Small intestine (tissue), 7 donors: ENCODE results near the gene SMAD3. TPM values are rescaled to one million over a fixed set of nuclear protein-coding genes. Genes with fewer than 3 reads are reported as not detected.

Source experiments
- DNase-seq, 2 donors: peaks; one replicate each; pipeline versions ENCODE4 v3.0.0 to v3.0.0-alpha.2; 2013
- FAIRE-seq: peaks from 2 replicates; lab custom pipeline; 2012; peaks lifted over from hg19 to GRCh38; lab: Jason Lieb, UNC
- H3K27ac ChIP-seq, 3 donors: one replicate each; pipeline ENCODE4 v1.5.1; 2013; ENCODE audit warnings: low read length in 2 of 3, mild to moderate bottlenecking in 2 of 3, control low read depth in 1 of 3, inconsistent platforms in 1 of 3, low read depth in 1 of 3, moderate library complexity in 1 of 3
- H3K27me3 ChIP-seq, 3 donors: one replicate each; pipeline ENCODE4 v1.6.1; 2013; ENCODE audit warnings: low read length in 3 of 3, inconsistent platforms in 1 of 3; ENCODE audit not compliant: control insufficient read depth in 3 of 3, insufficient read depth in 3 of 3
- H3K36me3 ChIP-seq, 3 donors: one replicate each; pipeline ENCODE4 v1.6.1; 2013; ENCODE audit warnings: low read length in 3 of 3, inconsistent platforms in 1 of 3, low read depth in 1 of 3, mild to moderate bottlenecking in 1 of 3, moderate library complexity in 1 of 3; ENCODE audit not compliant: control insufficient read depth in 3 of 3, insufficient read depth in 2 of 3
- H3K4me1 ChIP-seq, 3 donors: one replicate each; pipeline ENCODE4 v1.6.1; 2013; ENCODE audit warnings: low read length in 2 of 3, inconsistent platforms in 1 of 3, low read depth in 1 of 3, mild to moderate bottlenecking in 1 of 3, moderate library complexity in 1 of 3; ENCODE audit not compliant: control insufficient read depth in 3 of 3, insufficient read depth in 2 of 3
- H3K4me3 ChIP-seq, 3 donors: one replicate each; pipeline ENCODE4 v1.5.1; 2013; ENCODE audit warnings: low read length in 3 of 3, control low read depth in 1 of 3, inconsistent platforms in 1 of 3, low read depth in 1 of 3, mild to moderate bottlenecking in 1 of 3, moderate library complexity in 1 of 3
- H3K9me3 ChIP-seq, 2 donors: one replicate each; pipeline ENCODE4 v1.6.1; 2013; ENCODE audit warnings: low read depth in 1 of 2, low read length in 1 of 2; ENCODE audit not compliant: control insufficient read depth in 2 of 2, insufficient read depth in 1 of 2
- WGBS, 3 donors: extraction: QIAGEN DNeasy Blood & Tissue Kit; methylation state at CpG; one replicate each; pipeline ENCODE4 v1.1.7; 2013; 5-methylcytosine and 5-hydroxymethylcytosine counted together
- polyA plus RNA-seq, 4 donors: library from polyadenylated mRNA; stranded (reverse) in 3 of 4; unstranded in 1 of 4; fragments of 200-250 nt in 3 of 4; fragments of 120-200 nt in 1 of 4; gene quantifications; one replicate each; pipeline versions ENCODE4 v1.2.1 to v1.2.3, GENCODE V29; 2013
- donor health status: healthy with polysubstance abuse.
- donor health status: control.
- donor health status: control.
- donor health status: Bipolar disorder and iron deficiency.
- donor health status: healthy.

The SMAD3 gene
- polyA plus RNA-seq, 4 donors, result 11.6 to 33.2 (median 14.6) TPM

DNA sequence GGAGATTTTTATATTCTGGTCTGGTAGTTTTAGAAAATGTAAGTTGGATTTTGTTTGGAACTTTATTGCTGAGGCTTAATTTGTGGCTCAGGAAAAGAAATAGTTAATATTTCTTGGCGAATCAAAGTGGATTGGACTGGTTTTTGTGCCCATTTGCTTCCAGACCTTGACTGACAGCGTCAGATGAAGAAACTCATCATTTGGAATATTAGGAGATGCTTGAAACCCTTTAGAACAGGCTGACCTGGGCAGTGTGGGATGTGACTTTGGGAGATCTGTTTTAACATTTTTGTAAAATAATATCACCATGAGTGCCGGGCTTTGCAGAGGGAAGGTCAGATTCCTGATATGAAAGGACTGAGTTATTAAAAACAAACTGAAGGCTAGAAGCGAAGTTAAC, 106.1 kb downstream of the SMAD3 start:
- 84 to 90% (median 89%) methylated on average over 4 of the region's 4 CpGs for WGBS, 3 donors
- DNase-seq (no peak), FAIRE-seq (no peak)
- no peak overlapping the region for H3K4me3 ChIP-seq
- peaks cover 10 to 18% (median 16%) of the 10 kb centered on the region in 3 donors for H3K4me1 ChIP-seq
- no peaks in the 10 kb centered on the region for H3K27me3 ChIP-seq
- H3K36me3 ChIP-seq, result peaks cover 6 to 90% (median 8%) of the 10 kb centered on the region in 3 donors
- H3K27ac ChIP-seq, result no peak overlapping the region
- no peaks in the 10 kb centered on the region for H3K9me3 ChIP-seq

DNA sequence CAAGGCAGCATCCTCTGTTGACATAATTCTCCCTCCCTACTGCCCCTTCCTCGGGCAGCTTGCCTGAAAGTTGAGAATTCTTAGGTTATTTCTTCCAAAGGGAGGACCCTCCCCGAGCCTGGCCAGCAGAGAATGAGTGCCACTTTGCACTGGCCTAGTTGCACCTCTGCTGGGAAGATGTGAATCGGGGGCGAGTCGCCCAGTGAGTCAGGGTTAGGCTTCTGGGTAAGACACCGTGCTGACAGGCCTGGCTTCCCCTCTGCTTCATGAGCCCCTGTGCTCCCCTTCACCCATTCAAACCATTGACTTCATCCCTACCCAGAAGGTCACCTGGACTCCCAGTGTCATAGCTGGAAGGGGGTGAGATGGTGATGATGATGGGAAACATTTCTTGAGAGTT, 106.8 kb downstream of the SMAD3 start:
- WGBS, 3 donors, result 94 to 97% (median 96%) methylated on average over 6 of the region's 6 CpGs
- DNase-seq (no peak), FAIRE-seq (no peak)
- H3K27me3 ChIP-seq, result no peaks in the 10 kb centered on the region
- peaks cover 3 to 87% (median 8%) of the 10 kb centered on the region in 3 donors for H3K36me3 ChIP-seq
- H3K9me3 ChIP-seq, result no peaks in the 10 kb centered on the region
- no peak overlapping the region for H3K4me3 ChIP-seq
- peaks cover 13 to 22% (median 17%) of the 10 kb centered on the region in 3 donors for H3K4me1 ChIP-seq
- H3K27ac ChIP-seq, result no peak overlapping the region

DNA sequence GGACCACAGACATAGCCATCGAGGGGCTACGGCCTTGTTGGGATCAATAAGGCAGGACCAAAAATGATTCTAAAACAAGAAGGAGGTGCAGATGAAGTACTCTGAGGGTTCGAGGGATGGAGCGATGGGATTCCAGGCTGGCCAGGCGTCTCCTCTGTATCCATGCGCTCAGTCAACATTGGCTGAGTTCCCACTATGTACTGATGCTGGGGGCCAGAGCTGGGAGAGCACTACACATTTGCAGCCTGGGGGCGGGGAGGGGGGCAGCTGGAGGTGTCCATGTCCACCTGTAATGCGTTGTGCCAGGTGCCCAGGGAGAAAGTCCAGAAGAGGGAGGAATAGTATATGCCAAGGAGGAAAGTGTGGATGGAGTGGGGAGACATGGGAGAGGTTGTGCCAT, 107.6 kb downstream of the SMAD3 start:
- H3K9me3 ChIP-seq, result no peaks in the 10 kb centered on the region
- H3K27me3 ChIP-seq, result no peaks in the 10 kb centered on the region
- 82 to 92% (median 91%) methylated on average over 8 of the region's 8 CpGs for WGBS, 3 donors
- H3K36me3 ChIP-seq, result peaks cover 3 to 83% (median 8%) of the 10 kb centered on the region in 3 donors
- no peak overlapping the region for H3K27ac ChIP-seq
- peaks cover 13 to 22% (median 17%) of the 10 kb centered on the region in 3 donors for H3K4me1 ChIP-seq
- FAIRE-seq (no peak), DNase-seq (no peak)
- no peak overlapping the region for H3K4me3 ChIP-seq

DNA sequence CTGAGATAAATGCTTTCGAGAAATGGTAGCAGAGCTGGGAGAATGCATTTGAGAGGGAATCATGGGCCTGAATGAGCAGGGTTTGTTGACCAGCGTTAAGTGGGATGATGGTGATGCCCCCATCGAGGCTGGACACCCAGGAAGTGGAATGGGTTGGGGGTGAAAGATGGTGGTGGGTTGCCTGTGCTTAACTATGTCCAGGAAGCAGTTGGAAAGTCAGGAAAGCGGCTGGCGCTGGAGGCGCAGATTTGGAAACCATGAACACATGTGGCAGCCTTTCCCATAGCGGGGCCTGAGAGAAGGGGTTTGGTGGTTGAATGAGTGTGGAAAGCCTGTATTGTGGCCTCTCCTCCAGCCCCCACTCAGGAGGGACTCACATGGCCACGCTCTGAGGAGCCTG, 108.4 kb downstream of the SMAD3 start:
- FAIRE-seq (no peak), DNase-seq (no peak)
- WGBS, 3 donors, result 91 to 97% (median 91%) methylated on average over 8 of the region's 8 CpGs
- Histone ChIP-seq H3K4me3 (no peak overlapping the region), H3K27ac (no peak overlapping the region), H3K27me3 (no peaks in the 10 kb centered on the region), H3K4me1 (peaks cover 13 to 24% (median 17%) of the 10 kb centered on the region in 3 donors), H3K36me3 (peaks cover 0 to 83% (median 10%) of the 10 kb centered on the region in 3 donors), H3K9me3 (no peaks in the 10 kb centered on the region)

DNA sequence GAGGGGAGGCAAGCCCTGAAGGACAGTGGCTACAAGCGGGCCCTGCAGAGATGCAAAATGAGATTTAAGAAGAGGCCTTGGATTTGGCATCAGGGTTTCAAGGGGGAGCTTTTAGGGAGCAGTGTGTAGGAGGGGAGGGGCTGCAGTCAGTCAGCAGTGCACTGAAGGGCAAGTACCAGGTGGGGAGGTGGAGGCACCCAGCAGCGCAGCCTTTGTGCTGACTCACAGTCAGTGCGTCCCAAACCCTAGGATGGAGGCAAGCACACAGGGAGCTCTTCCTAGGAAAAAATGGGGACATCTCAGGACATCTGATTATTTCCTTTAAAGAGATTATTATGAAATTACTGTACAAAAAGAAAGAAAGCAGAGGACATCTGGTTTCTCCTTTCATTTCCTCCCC, 109.0 kb downstream of the SMAD3 start:
- no peak for FAIRE-seq
- H3K4me3 ChIP-seq, result no peak overlapping the region
- no peaks in the 10 kb centered on the region for H3K27me3 ChIP-seq
- no peak for DNase-seq
- 90 to 94% (median 91%) methylated on average over 3 of the region's 3 CpGs for WGBS, 3 donors
- peaks cover 13 to 27% (median 17%) of the 10 kb centered on the region in 3 donors for H3K4me1 ChIP-seq
- H3K36me3 ChIP-seq, result peaks cover 0 to 83% (median 13%) of the 10 kb centered on the region in 3 donors
- no peaks in the 10 kb centered on the region for H3K9me3 ChIP-seq
- peak overlapping the region in 2 of 3 donors; percentile 36 to 85 for H3K27ac ChIP-seq

DNA sequence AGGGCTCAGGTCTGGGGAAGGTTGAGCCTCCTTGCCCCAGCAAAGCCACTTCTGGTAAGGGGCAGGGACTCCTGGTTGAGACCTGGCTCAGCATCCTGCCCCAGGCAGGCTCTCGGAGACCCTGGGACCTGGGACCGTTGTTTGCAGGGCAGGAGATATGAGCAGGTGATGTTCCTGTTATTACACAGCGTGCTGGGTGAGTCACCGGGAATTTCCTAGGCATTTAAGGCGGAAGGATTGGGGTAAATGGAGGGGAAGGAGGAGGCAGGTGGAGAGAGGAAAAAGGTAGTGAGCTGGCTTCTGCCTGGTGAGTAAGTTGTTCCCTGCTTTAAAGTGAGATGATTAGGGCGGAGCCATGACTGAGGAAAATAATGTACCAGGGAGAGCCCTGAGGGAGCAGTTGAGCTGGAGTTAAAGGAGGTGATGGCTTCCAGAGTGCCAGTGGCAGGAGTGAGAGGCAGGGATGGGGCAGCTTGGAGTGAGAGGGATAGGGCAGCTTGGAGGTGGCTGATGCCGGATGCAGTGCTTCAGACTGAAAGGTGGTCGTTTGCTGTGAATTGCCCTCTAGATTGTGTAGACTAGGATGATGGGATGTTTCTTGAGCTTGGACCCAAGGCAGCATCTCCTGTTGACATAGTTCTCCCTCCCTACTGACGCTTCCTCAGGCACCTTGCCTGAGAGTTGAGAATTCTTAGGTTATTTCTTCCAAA, 109.6 kb downstream of the SMAD3 start:
- H3K27me3 ChIP-seq, result no peaks in the 10 kb centered on the region

DNA sequence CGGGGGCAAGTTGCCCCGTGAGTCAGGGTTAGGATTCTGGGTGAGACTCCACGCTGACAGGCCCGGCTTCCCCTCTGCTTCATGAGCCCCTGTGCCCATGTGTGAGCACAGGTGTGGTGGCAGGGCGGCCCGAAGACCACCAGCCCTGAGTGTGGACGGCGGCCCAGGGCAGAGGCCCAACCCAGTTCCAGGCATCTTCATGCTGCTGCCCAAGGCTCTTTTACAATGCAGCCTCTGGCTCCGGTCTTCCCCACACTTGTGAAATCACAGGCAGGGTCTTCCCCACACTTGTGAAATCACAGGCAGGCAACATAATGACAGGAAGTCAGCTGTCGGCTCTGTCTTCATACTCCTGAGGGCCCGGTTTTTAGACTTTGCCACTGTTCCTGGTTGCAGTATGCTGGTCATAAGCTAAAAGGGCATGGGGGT, 110.3 kb downstream of the SMAD3 start:
- Histone ChIP-seq H3K4me3 (no peak overlapping the region), H3K4me1 (peaks cover 13 to 27% (median 17%) of the 10 kb centered on the region in 3 donors), H3K27me3 (no peaks in the 10 kb centered on the region), H3K9me3 (no peaks in the 10 kb centered on the region), H3K36me3 (peaks cover 0 to 84% (median 16%) of the 10 kb centered on the region in 3 donors), H3K27ac (peak overlapping the region; percentile 27 to 85 (median 82))
- WGBS, 3 donors, result 60 to 70% (median 64%) methylated on average over 11 of the region's 11 CpGs
- no peak for FAIRE-seq
- peak; percentile 40 to 48 for DNase-seq

More for the DNA sequence above, 109.6 kb downstream of the SMAD3 start:
- Histone ChIP-seq H3K36me3 (peaks cover 0 to 83% (median 14%) of the 10 kb centered on the region in 3 donors), H3K9me3 (no peaks in the 10 kb centered on the region), H3K27ac (peak overlapping the region; percentile 27 to 85 (median 82)), H3K4me3 (no peak overlapping the region), H3K4me1 (peaks cover 13 to 27% (median 17%) of the 10 kb centered on the region in 3 donors)
- FAIRE-seq (no peak), DNase-seq (peak; percentile 42 to 89)
- 21 to 62% (median 36%) methylated on average over 9 of the region's 9 CpGs for WGBS, 3 donors

DNA sequence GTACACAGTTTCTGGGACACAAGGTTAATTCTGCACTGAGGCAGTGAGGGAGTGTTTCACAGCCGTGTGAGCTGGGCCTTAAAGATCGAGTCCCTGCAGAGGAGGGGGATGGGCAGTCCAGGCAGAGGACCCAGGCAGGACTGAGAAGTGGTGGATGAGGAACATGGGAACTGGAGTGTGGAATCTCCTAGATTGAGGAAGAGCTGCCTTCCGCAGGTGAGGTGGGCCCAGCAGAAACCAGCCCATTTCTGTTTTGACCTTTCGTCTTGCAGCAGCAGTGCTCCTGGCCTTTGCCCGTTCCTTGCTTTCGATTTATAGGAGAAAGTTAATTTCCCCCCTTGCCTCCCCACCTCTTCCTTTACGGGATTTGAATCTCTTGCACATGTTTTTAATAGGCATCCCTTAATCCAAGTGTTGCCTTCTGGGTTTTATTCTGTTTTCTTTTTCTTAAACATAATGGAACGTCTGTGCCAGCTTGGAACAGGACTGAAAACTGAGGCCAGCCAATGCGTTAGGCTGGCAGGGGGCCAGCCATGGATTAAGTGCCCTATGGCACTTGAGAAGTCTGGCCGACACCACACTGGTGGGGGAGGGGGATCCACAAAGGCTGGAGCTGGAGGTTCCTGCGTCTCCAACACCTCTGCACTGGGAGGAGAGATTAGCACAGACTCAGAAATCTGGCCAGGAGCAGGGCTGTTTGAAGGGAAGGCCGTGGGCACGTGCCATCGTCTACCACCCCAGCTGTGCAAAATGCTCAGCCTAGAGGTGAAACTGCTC, 111.0 kb downstream of the SMAD3 start:
- WGBS, 3 donors, result 17 to 56% (median 42%) methylated on average over 14 of the region's 14 CpGs
- Histone ChIP-seq H3K4me1 (peaks cover 13 to 27% (median 17%) of the 10 kb centered on the region in 3 donors), H3K4me3 (no peak overlapping the region), H3K36me3 (peaks cover 0 to 86% (median 14%) of the 10 kb centered on the region in 3 donors), H3K27ac (peak overlapping the region in 2 of 3 donors; percentile 82 to 85), H3K9me3 (no peaks in the 10 kb centered on the region), H3K27me3 (no peaks in the 10 kb centered on the region)
- peak in 1 of 2 donors; percentile 93 for DNase-seq
- FAIRE-seq, result no peak
